Fibroblast of villous mesenchyme (primary cell): ENCODE measurements around the gene COPZ2. TPM values are rescaled to one million over a fixed set of nuclear protein-coding genes. Genes with fewer than 3 reads are reported as not detected.

Source experiments
- DNase-seq: peaks from one replicate; pipeline ENCODE4 v3.0.0-alpha.2; 2010; ENCODE audit warnings: low read depth
- H3K4me3 ChIP-seq: 2 replicates; pipeline ENCODE4 v1.5.1; 2011; ENCODE audit warnings: low read depth, mild to moderate bottlenecking, low read length
- total RNA-seq: library from RNA; depleted of rRNA; stranded (reverse); fragments of >200 nt; gene quantifications from 2 replicates; pipeline ENCODE4 v1.2.3, GENCODE V29; 2012
- TF ChIP-seq, protein P1 (sequence below): IDR thresholded peaks from 2 replicates; pipeline ENCODE4 v1.5.1; 2012; ENCODE audit warnings: low read depth, mild to moderate bottlenecking, low read length; ENCODE audit not compliant: insufficient read depth

COPZ2 gene
- total RNA-seq, 1 donor: 61.3 TPM

DNA sequence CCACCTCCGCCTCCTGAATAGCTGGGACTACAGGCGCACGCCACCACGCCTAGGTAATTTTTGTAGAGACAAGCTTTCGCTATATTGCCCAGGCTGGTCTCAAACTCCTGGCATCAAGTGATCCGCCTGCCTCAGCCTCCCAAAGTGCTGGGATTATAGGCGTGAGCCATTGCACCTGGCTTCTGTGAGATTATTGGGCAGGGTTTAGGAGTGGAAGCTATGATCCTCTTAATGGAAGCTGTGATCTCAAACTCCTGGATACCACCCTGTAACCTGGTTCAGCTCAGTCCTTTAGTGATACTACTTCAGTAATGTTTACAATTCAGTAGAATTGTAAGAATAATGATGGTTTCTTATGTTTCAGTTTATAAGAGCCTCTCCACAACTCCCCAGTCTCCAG is 24.7 kb upstream of the COPZ2 start:
- no peak overlapping the region for H3K4me3 ChIP-seq
- DNase-seq: no peak
- TF ChIP-seq, protein P1, sequence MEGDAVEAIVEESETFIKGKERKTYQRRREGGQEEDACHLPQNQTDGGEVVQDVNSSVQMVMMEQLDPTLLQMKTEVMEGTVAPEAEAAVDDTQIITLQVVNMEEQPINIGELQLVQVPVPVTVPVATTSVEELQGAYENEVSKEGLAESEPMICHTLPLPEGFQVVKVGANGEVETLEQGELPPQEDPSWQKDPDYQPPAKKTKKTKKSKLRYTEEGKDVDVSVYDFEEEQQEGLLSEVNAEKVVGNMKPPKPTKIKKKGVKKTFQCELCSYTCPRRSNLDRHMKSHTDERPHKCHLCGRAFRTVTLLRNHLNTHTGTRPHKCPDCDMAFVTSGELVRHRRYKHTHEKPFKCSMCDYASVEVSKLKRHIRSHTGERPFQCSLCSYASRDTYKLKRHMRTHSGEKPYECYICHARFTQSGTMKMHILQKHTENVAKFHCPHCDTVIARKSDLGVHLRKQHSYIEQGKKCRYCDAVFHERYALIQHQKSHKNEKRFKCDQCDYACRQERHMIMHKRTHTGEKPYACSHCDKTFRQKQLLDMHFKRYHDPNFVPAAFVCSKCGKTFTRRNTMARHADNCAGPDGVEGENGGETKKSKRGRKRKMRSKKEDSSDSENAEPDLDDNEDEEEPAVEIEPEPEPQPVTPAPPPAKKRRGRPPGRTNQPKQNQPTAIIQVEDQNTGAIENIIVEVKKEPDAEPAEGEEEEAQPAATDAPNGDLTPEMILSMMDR: no peak

DNA sequence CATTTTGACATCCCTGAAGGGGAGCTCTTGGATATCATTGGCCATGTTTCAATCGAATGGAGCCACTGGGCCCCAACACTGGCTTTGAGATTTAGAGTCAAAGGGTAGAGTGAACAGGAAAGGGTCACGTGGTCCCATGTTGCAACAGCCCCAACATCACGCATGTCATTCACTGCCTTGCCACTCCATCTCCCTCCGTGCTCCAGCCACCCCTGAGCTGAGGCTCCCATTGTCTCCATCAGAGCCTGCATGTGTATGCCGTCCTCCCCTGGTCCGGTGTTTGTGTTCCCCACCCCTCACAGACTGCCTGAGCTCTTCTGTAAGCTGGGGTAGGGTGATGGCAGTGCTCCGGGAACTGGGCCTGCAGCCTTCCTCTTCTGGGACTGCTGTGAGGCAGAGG is 22.7 kb upstream of the COPZ2 start:
- TF ChIP-seq, protein P1: no peak
- no peak overlapping the region for H3K4me3 ChIP-seq
- no peak for DNase-seq

DNA sequence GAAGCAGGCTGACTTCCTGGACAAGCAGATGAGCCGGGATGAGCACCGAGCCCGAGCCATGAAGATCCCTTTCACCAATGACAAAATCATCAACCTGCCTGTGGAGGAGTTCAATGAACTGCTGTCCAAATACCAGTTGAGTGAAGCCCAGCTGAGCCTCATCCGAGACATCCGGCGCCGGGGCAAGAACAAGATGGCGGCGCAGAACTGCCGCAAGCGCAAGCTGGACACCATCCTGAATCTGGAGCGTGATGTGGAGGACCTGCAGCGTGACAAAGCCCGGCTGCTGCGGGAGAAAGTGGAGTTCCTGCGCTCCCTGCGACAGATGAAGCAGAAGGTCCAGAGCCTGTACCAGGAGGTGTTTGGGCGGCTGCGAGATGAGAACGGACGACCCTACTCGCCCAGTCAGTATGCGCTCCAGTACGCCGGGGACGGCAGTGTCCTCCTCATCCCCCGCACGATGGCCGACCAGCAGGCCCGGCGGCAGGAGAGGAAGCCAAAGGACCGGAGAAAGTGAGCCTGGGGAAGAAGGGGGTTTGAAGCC is 21.6 kb upstream of the COPZ2 start:
- no peak overlapping the region for H3K4me3 ChIP-seq
- TF ChIP-seq, protein P1: no peak
- no peak for DNase-seq

DNA sequence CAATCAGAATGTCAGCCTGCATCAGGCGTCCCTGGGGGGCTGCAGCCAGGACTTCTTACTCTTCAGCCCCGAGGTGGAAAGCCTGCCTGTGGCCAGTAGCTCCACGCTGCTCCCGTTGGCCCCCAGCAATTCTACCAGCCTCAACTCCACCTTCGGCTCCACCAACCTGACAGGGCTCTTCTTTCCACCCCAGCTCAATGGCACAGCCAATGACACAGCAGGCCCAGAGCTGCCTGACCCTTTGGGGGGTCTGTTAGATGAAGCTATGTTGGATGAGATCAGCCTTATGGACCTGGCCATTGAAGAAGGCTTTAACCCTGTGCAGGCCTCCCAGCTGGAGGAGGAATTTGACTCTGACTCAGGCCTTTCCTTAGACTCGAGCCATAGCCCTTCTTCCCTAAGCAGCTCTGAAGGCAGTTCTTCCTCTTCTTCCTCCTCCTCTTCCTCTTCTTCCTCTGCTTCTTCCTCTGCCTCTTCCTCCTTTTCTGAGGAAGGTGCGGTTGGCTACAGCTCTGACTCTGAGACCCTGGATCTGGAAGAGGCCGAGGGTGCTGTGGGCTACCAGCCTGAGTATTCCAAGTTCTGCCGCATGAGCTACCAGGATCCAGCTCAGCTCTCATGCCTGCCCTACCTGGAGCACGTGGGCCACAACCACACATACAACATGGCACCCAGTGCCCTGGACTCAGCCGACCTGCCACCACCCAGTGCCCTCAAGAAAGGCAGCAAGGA is 21.0 kb upstream of the COPZ2 start:
- TF ChIP-seq, protein P1: no peak
- no peak overlapping the region for H3K4me3 ChIP-seq
- no peak for DNase-seq

DNA sequence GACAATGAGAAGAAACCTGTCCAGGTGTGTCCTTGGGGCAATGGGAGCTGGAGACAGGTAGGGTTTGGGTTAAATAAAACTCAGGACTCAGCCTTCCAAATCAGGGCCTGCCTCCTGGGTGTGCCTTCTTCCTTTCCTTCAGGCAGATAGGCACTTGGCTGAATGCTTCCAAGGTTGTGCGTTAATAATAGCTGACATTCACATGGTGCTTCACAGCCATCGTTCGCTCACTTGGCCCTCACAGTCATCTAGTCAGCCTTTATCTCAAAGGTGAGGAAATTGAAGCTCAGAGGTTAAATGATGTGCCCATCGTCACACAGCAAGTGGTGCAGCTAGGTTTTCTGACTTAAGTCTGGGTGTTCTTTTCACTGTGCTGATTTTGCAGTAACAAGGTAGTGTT is 20.0 kb upstream of the COPZ2 start:
- TF ChIP-seq, protein P1: no peak
- no peak for DNase-seq
- H3K4me3 ChIP-seq: no peak overlapping the region

DNA sequence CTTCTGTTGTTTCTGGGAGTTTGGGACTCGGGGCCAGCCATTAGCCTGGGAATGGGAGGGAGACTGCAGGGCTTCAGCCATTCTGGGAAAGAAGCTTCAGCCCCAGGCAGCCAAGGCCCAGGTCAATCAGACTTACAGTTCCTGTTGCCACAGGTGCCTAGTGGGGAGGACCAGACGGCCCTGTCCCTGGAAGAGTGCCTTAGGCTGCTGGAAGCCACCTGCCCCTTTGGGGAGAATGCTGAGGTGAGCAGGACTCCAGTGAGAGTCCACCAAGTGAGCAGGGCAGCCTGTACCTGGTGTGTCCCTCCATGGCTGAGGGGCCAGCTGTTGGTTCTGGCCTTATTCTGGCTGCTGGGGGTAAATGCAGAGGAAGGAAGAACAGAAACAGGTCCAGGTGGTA is 19.3 kb upstream of the COPZ2 start:
- TF ChIP-seq, protein P1: no peak
- H3K4me3 ChIP-seq: no peak overlapping the region
- no peak for DNase-seq
